ENCODE measurements around the gene DHX16.

DNA sequence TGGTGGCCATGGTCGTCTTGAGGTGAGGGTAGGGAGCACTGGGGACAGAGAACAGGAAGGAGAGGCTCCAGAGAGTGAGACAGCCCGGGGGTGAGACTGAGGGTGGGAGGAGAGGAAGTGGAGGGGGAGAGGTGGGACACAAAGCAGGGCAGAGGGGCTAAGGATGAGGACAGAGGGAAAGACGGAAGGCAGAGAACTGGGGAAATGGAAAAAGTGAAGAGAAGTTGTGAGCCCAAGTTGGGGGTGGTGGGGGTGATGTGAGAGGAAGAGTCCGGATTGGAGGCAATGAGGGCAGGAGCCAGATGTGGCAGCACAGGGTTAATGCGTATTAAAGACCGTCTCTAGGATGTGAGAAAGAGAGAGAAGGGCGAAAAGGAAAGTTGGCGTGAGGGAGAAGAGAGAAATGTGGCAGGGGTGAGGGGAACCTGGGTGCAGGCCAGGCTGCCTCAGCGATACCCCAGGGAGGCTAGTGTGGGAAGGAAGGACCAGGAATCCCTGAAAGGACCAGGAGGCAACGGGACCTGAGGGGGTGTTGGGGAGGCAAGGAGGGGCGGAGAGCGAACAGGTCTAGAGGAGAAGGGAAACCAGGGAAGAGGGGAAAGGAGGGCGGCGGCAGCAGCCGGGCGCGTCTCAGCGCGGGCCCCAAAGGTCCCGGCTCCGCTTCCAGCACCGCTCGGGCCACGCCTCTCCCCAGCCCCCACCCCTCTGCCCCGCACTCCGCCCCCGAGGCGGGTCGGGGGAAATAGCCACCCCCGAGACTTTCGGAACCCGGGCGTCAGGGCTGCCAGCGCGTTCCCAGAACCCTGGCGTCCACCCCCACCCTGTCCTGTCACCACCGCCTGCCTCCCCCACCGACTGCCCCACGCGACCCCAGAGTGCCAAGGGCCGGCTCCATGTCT is 13.5 kb upstream of the DHX16 start, which contains the start of gene PPP1R18:
- no peak for TF ChIP-seq EP300 (IDR thresholded peaks at IDR 0.05)
- TF ChIP-seq, protein P1, sequence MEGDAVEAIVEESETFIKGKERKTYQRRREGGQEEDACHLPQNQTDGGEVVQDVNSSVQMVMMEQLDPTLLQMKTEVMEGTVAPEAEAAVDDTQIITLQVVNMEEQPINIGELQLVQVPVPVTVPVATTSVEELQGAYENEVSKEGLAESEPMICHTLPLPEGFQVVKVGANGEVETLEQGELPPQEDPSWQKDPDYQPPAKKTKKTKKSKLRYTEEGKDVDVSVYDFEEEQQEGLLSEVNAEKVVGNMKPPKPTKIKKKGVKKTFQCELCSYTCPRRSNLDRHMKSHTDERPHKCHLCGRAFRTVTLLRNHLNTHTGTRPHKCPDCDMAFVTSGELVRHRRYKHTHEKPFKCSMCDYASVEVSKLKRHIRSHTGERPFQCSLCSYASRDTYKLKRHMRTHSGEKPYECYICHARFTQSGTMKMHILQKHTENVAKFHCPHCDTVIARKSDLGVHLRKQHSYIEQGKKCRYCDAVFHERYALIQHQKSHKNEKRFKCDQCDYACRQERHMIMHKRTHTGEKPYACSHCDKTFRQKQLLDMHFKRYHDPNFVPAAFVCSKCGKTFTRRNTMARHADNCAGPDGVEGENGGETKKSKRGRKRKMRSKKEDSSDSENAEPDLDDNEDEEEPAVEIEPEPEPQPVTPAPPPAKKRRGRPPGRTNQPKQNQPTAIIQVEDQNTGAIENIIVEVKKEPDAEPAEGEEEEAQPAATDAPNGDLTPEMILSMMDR (IDR thresholded peaks at IDR 0.05), result no peak

Data from stomach (tissue), 4 donors.